Stimulated activated CD4-positive, alpha-beta T cell treated with anti-CD3 and anti-CD28 coated beads, Interleukin-2, amount 100 ng/mL, for 24 hours (primary cell): ENCODE measurements around the gene EGLN3.

Experiments
- DNase-seq, 2 donors: peaks; one replicate each; pipeline ENCODE4 v3.0.0-alpha.2; 2020

Gene EGLN3

GRCh38 chr14:33909380-33910084 lies 41.3 kb downstream of the EGLN3 start:
- DNase-seq, result no peak

- no peak for DNase-seq
Observed at GRCh38 chr14:33908540-33909223, 42.2 kb downstream of the EGLN3 start.

- DNase-seq, result no peak
Observed at GRCh38 chr14:33906968-33907367, 43.9 kb downstream of the EGLN3 start.

- DNase-seq, result no peak
Observed at GRCh38 chr14:33904609-33905008, 46.3 kb downstream of the EGLN3 start.

GRCh38 chr14:33903369-33903768 lies 47.5 kb downstream of the EGLN3 start:
- DNase-seq, result no peak

- no peak for DNase-seq
Observed at GRCh38 chr14:33902363-33902762, 48.5 kb downstream of the EGLN3 start.

GRCh38 chr14:33901426-33902155 lies 49.3 kb downstream of the EGLN3 start:
- no peak for DNase-seq

- DNase-seq, result no peak
Observed at GRCh38 chr14:33900706-33901105, 50.2 kb downstream of the EGLN3 start.

- DNase-seq, result no peak
Observed at GRCh38 chr14:33899723-33900341, 51.0 kb downstream of the EGLN3 start.

GRCh38 chr14:33897878-33898535 lies 52.9 kb downstream of the EGLN3 start:
- DNase-seq, result no peak

GRCh38 chr14:33897382-33897781 lies 53.5 kb downstream of the EGLN3 start:
- DNase-seq, result no peak

GRCh38 chr14:33894339-33894738 lies 56.5 kb downstream of the EGLN3 start:
- DNase-seq, result no peak

GRCh38 chr14:33891700-33892099 lies 59.2 kb downstream of the EGLN3 start:
- no peak for DNase-seq

GRCh38 chr14:33884916-33885315 lies 66.0 kb downstream of the EGLN3 start:
- DNase-seq, result no peak

- no peak for DNase-seq
Observed at GRCh38 chr14:33880330-33880729, 70.5 kb downstream of the EGLN3 start.

- DNase-seq, result no peak
Observed at GRCh38 chr14:33879684-33880286, 71.1 kb downstream of the EGLN3 start.

GRCh38 chr14:33876274-33876673 lies 74.6 kb downstream of the EGLN3 start:
- no peak for DNase-seq
